ENCODE data around the gene ASTL.
A peak's percentile ranks its signal among the peaks of the same experiment; 100 is the strongest.

DNA sequence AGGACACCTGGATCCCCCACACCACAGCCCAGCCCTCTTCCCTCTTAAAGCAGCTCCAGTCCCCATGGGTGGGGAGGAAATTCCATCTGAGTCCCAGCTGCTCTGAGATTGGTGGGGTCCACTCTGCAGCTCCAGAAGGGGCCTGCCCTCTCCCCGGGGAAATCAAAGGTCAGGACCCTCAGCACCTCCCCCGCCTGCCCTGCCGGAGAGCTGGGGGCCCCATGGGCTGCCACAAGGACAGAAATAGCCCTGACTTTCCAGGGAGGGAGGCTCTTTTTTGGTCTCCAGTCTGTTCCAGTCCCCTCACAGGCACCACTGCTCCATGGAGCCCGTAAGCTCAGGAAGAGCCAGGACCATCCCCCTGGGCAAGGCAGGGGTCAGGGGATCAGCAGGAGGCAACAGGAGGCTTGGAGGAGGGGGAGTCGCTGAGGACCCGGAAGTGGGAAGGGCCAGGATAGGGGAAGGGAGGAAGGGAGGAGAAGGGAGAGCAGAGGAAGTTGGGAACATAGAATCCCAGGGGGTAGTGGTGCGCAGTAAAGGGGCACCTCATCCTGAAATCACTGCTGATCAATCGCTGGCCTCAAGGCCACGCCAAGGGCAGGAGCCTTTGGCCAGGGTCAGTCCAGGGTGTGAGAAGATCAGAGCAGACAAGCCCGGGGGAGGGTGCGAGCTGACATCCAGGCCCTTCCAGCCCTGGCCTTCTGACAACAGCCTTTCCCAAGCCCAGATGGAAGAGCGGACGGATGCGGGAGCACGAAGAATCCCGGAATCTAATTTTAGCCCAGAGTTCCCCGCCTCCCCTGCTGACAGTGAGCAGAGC lies 29.6 kb downstream of the ASTL start:
- TF ChIP-seq, protein P1, sequence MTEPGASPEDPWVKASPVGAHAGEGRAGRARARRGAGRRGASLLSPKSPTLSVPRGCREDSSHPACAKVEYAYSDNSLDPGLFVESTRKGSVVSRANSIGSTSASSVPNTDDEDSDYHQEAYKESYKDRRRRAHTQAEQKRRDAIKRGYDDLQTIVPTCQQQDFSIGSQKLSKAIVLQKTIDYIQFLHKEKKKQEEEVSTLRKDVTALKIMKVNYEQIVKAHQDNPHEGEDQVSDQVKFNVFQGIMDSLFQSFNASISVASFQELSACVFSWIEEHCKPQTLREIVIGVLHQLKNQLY (CRISPR knock-in tag; IDR thresholded peaks at IDR 0.05), result no peak
- TF ChIP-seq, protein P2, sequence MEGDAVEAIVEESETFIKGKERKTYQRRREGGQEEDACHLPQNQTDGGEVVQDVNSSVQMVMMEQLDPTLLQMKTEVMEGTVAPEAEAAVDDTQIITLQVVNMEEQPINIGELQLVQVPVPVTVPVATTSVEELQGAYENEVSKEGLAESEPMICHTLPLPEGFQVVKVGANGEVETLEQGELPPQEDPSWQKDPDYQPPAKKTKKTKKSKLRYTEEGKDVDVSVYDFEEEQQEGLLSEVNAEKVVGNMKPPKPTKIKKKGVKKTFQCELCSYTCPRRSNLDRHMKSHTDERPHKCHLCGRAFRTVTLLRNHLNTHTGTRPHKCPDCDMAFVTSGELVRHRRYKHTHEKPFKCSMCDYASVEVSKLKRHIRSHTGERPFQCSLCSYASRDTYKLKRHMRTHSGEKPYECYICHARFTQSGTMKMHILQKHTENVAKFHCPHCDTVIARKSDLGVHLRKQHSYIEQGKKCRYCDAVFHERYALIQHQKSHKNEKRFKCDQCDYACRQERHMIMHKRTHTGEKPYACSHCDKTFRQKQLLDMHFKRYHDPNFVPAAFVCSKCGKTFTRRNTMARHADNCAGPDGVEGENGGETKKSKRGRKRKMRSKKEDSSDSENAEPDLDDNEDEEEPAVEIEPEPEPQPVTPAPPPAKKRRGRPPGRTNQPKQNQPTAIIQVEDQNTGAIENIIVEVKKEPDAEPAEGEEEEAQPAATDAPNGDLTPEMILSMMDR (IDR thresholded peaks at IDR 0.05), result no peak
- TF ChIP-seq ZNF232 (CRISPR knock-in tag; IDR thresholded peaks at IDR 0.05), result no peak
- no peak for TF ChIP-seq MYBL2 (CRISPR knock-in tag; IDR thresholded peaks at IDR 0.05)
- TF ChIP-seq, protein P3, sequence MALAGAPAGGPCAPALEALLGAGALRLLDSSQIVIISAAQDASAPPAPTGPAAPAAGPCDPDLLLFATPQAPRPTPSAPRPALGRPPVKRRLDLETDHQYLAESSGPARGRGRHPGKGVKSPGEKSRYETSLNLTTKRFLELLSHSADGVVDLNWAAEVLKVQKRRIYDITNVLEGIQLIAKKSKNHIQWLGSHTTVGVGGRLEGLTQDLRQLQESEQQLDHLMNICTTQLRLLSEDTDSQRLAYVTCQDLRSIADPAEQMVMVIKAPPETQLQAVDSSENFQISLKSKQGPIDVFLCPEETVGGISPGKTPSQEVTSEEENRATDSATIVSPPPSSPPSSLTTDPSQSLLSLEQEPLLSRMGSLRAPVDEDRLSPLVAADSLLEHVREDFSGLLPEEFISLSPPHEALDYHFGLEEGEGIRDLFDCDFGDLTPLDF (CRISPR knock-in tag; IDR thresholded peaks at IDR 0.05), result no peak
- TF ChIP-seq, protein P4, sequence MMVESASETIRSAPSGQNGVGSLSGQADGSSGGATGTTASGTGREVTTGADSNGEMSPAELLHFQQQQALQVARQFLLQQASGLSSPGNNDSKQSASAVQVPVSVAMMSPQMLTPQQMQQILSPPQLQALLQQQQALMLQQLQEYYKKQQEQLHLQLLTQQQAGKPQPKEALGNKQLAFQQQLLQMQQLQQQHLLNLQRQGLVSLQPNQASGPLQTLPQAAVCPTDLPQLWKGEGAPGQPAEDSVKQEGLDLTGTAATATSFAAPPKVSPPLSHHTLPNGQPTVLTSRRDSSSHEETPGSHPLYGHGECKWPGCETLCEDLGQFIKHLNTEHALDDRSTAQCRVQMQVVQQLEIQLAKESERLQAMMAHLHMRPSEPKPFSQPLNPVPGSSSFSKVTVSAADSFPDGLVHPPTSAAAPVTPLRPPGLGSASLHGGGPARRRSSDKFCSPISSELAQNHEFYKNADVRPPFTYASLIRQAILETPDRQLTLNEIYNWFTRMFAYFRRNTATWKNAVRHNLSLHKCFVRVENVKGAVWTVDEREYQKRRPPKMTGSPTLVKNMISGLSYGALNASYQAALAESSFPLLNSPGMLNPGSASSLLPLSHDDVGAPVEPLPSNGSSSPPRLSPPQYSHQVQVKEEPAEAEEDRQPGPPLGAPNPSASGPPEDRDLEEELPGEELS (CRISPR knock-in tag; IDR thresholded peaks at IDR 0.05), result 0 out of 2 replicates have a peak, but pooled peaks have one; percentile 29
- TF ChIP-seq, protein P5, sequence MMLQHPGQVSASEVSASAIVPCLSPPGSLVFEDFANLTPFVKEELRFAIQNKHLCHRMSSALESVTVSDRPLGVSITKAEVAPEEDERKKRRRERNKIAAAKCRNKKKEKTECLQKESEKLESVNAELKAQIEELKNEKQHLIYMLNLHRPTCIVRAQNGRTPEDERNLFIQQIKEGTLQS (CRISPR knock-in tag; conservative IDR thresholded peaks at IDR 0.05), result no peak
